ENCODE measurements around the gene TADA3. TPM values are rescaled to one million over a fixed set of nuclear protein-coding genes. Genes with fewer than 3 reads are reported as not detected.

The TADA3 gene
- total RNA-seq, 3 donors from 2014 or later: 66.1 to 73.4 (median 70.1) TPM

DNA sequence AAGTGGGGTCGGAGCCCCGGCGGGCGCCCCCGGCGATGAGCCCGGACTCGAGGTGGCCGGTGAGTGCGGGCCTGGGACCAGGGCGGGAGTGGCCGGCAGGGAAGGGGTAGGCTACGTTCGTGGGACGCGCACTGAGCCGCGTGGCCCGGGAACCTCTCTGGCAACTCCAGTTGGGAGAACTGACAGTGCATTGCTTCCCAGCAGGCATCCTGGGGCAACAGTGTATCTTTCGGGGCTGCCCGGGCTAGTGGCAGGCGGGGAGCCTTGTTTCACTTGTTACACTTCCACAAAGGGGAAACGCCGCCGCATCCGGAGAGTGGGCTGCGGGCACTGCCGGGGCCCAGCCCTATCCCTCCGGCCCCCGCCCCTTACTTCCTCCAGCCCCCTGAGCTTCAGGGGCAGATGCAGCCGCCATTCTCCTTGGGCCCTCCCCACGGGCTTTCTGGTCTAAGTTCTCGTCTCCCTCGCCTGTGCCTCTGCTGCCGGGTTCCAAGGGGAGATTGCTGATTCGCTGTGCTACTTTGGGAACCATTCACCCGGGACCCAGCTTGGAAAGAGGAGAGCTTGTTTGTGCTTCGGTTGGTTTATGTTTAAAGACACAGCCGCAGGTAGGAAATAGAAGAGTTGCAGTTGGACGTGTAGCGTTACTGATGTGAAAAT lies 60.1 kb downstream of the TADA3 start:
- Histone ChIP-seq H3K36me3 (no peaks in the 10 kb centered on the region), H3K27ac (peak overlapping the region; percentile 97 to 98), H3K27me3 (no peaks in the 10 kb centered on the region), H3K4me3 (peak overlapping the region; percentile 74 to 100 (median 99)), H3K4me1 (peaks cover 8 to 20% of the 10 kb centered on the region in 2 donors), H3K9me3 (no peaks in the 10 kb centered on the region)
- intact Hi-C loops (cut with DNase I; ENCODE audit: low total_unique reads): no loop called here
- DNase-seq (ENCODE audit: low spot score in 2 of 2): no peak
- TF ChIP-seq, protein P1, sequence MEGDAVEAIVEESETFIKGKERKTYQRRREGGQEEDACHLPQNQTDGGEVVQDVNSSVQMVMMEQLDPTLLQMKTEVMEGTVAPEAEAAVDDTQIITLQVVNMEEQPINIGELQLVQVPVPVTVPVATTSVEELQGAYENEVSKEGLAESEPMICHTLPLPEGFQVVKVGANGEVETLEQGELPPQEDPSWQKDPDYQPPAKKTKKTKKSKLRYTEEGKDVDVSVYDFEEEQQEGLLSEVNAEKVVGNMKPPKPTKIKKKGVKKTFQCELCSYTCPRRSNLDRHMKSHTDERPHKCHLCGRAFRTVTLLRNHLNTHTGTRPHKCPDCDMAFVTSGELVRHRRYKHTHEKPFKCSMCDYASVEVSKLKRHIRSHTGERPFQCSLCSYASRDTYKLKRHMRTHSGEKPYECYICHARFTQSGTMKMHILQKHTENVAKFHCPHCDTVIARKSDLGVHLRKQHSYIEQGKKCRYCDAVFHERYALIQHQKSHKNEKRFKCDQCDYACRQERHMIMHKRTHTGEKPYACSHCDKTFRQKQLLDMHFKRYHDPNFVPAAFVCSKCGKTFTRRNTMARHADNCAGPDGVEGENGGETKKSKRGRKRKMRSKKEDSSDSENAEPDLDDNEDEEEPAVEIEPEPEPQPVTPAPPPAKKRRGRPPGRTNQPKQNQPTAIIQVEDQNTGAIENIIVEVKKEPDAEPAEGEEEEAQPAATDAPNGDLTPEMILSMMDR (IDR thresholded peaks at IDR 0.05): no peak
- TF ChIP-seq POLR2A (IDR thresholded peaks at IDR 0.05): no peak
- no peak for TF ChIP-seq POLR2AphosphoS5 (IDR thresholded peaks at IDR 0.05)

DNA sequence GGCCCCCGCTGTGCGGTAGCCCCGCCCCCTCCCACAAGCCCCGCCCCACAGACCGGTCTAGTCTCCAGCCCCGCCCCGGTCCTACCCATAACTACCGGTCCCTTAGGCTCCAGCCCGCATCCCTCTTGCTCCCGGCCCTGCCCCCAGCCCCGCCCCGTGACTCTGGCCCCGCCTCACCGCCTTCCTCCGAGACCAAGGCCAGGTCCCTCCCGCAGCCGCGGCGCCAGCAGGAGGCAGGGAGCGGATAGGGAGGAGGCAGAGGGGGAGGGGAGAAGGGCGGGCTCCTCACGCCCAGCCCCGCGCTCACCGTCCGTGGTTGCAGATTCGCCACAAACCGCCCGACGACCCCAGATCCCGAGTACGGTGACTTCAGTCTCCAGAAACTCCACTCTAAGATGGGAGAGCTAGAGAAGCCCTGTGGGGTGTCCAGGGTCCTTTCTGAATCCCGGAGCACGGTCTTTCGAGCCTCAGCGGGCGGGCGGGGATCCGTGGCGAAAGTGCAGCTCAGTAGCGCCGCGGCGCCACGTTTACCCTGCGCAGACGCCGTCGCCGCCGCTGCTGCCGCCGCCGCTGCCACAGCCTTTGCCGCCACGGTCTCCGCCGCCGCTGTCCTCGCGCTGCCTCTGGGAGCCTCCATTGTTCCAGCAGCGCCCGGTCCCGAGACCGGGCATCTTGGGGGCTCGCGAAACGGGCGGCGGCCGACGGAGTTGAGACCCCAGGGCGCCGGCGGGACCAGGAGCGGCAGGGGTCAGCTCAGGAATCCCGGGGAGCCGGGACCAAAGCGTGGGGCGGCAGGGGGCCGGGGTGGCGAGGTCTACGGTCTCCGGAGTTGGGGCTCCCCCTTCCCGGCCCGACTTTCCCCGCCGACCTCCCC lies 60.8 kb downstream of the TADA3 start, which contains the start of gene BRPF1:
BRPF1 (plus strand) TSS at position 530 of the 874 bp plus-strand sequence. CDS start 2,406 bp downstream, outside the sequence.
- H3K4me1 ChIP-seq: peaks cover 8 to 20% of the 10 kb centered on the region in 2 donors
- TF ChIP-seq POLR2A (IDR thresholded peaks at IDR 0.05): no peak
- peak; percentile 36 to 81 (median 64) for TF ChIP-seq POLR2AphosphoS5 (IDR thresholded peaks at IDR 0.05)
- TF ChIP-seq, protein P1 (IDR thresholded peaks at IDR 0.05): peak in 1 of 3 donors; percentile 25
- peak within 1 kb of the TSS; percentile 97 to 98 for H3K27ac ChIP-seq
- H3K27me3 ChIP-seq: no peaks in the 10 kb centered on the region
- peak within 1 kb of the TSS; percentile 74 to 100 (median 99) for H3K4me3 ChIP-seq
- DNase-seq (ENCODE audit: low spot score in 2 of 2): peak; percentile 99 to 100
- intact Hi-C loops (cut with DNase I; ENCODE audit: low total_unique reads): no loop called here
- H3K36me3 ChIP-seq: no peaks in the 10 kb centered on the region
- no peaks in the 10 kb centered on the region for H3K9me3 ChIP-seq

DNA sequence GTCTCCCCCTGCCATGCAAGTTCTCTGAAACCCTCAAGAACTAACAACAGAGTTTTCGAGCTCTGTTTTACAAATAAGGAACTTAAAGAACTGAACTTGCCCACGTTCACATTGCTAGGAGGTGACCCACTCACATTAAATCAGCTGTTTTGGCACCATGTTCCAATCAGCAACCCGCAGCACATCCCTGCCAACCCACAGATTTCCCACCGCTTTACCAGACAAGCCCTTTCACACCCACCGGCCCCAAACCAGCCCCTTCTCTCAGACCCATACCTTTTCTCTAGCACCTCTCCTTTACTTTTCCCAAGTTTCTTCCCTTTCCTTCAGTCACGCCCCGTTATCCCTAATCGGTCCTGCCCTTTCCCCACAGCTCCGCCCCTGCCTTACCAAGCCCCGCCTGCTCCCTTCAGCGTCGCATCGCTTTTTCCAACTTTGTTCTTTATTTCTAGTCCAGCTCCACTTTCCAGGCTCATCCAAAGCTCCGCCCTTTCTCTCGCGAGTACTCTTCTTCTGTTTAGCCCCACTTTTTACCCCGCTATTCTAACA lies 61.5 kb downstream of the TADA3 start:
- no peak for DNase-seq (ENCODE audit: low spot score in 2 of 2)
- intact Hi-C loops (cut with DNase I; ENCODE audit: low total_unique reads): no loop called here
- Histone ChIP-seq H3K36me3 (no peaks in the 10 kb centered on the region), H3K9me3 (no peaks in the 10 kb centered on the region), H3K27me3 (no peaks in the 10 kb centered on the region), H3K4me3 (peak overlapping the region; percentile 74 to 100 (median 99)), H3K27ac (peak overlapping the region; percentile 97 to 98), H3K4me1 (peaks cover 8 to 20% of the 10 kb centered on the region in 2 donors)
- no peak for TF ChIP-seq POLR2AphosphoS5 (IDR thresholded peaks at IDR 0.05)
- TF ChIP-seq, protein P1 (IDR thresholded peaks at IDR 0.05): no peak
- TF ChIP-seq POLR2A (IDR thresholded peaks at IDR 0.05): no peak

Other genes starting within 250 kb of the TADA3 start
- not detected for gene LHFPL4, start 238.7 kb downstream of the TADA3 start, total RNA-seq
- gene MTMR14, start 143.0 kb downstream of the TADA3 start, total RNA-seq: 10 to 100 TPM; 31.8 to 42.9 (median 37.5) TPM
- gene CPNE9, start 88.6 kb downstream of the TADA3 start, total RNA-seq: not detected
- 10 to 100 TPM; 14.7 to 19.7 (median 19.3) TPM for gene BRPF1, start 60.7 kb downstream of the TADA3 start, total RNA-seq
- gene OGG1, start 42.5 kb downstream of the TADA3 start, total RNA-seq: 10 to 100 TPM; 21.3 to 33.4 (median 23.3) TPM
- 10 to 100 TPM; 25.2 to 58.7 (median 40.0) TPM for gene CAMK1, start 22.5 kb downstream of the TADA3 start, total RNA-seq
- 100 to 1,000 TPM; 116 to 163 (median 117) TPM for gene ARPC4, start 609 bp upstream of the TADA3 start, total RNA-seq
- 10 to 100 TPM; 63.1 to 76.7 (median 72.3) TPM for gene TTLL3, start 17.8 kb upstream of the TADA3 start, total RNA-seq
- gene RPUSD3, start 51.5 kb upstream of the TADA3 start, total RNA-seq: 10 to 100 TPM; 33.4 to 41.3 (median 38.3) TPM
- gene CIDEC, start 87.8 kb upstream of the TADA3 start, total RNA-seq: 1,000 to 10,000 TPM in 1 of 3 donors, 100 to 1,000 TPM in 1, 10 to 100 TPM in 1; 92.3 to 1,697 (median 153) TPM
- 10 to 100 TPM; 34.1 to 73.1 (median 56.5) TPM for gene JAGN1, start 98.1 kb upstream of the TADA3 start, total RNA-seq
- gene IL17RE, start 110.4 kb upstream of the TADA3 start, total RNA-seq: 10 to 100 TPM; 11.5 to 22.0 (median 11.7) TPM
- gene IL17RC, start 124.6 kb upstream of the TADA3 start, total RNA-seq: 100 to 1,000 TPM in 1 of 3 donors, 10 to 100 TPM in 2; 59.6 to 119 (median 90.6) TPM
- gene CRELD1, start 141.4 kb upstream of the TADA3 start, total RNA-seq: 10 to 100 TPM; 33.6 to 52.4 (median 44.6) TPM
- 1 to 10 TPM in 2 of 3 donors, under 1 TPM in 1; 0.64 to 2.8 (median 2.0) TPM for gene PRRT3, start 159.9 kb upstream of the TADA3 start, total RNA-seq
- gene EMC3, start 194.4 kb upstream of the TADA3 start, total RNA-seq: 10 to 100 TPM; 38.3 to 88.5 (median 42.9) TPM
- gene FANCD2, start 234.0 kb upstream of the TADA3 start, total RNA-seq: 10 to 100 TPM in 1 of 3 donors, 1 to 10 TPM in 2; 3.7 to 12.9 (median 6.2) TPM

Data from breast epithelium (tissue), 4 donors.